DMS153 treated with DMSO at 0.1 percent for 48 hours (cell line): ENCODE results near the gene TMCO1.
"Not testable (repeated sequence)": the region's sequence is repeated elsewhere in the genome, so short reads cannot be mapped to it uniquely, and the experiment has no call there.

Source experiments
- DNase-seq: peaks from one replicate; lab custom pipeline; 2025; ENCODE audit not compliant: unreplicated experiment; lab: John Stamatoyannopoulos, UW

The TMCO1 gene

GRCh38 chr1:165688046-165688445 lies 80.6 kb downstream of the TMCO1 start:
- no peak for DNase-seq

DNA sequence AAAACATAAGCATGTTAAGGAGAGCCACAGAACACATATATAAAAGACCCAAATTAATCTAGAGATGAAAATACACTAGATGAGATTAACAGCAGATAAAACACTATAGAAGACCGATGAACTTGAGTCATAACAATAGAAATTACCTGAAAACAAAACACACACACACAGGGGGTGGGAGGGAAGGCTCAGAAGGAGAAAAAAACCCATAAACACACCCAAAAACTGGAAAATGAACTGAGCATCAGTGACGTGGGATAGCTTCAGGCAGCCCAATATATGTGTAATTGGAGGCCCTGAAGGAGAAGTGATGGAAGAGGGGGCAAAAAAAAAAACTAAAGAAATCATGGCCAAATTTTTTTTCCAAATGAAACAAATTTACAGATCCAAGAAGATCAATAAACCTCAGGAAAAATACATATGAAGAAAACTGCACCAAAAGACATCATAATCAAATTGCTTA lies 81.7 kb downstream of the TMCO1 start:
- DNase-seq, result no peak

- no peak for DNase-seq
These were observed 82.3 kb downstream of the TMCO1 start for GRCh38 chr1:165686121-165686970.

DNA sequence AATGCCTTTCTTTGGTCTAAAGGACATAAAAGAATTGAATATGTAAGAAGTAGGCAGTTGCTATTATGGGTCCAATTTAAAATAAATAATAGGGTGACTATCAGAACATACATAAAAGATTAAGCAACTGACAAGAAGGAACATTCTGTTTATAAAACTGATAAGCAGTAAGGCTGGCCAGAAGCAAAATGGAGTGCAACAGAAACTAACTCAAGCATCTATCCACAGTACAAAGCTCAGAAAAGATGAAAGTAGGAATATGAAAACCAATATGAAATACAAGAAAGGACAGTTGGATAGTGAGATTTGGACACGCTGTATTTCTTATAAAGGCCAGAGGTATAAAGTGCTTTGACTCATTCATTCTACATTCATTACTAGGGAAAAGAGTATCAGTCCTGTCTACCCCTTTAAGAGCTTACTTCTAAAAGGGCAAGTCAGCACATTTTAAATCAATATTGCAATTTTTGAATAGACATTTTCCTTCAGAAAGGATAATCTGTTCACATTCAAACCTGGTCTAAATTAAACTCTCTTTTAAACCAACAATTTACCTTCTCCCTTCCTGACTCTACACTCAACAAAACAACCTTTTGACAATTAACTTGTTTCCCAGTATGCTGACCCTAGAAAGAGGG lies 84.7 kb downstream of the TMCO1 start:
- no peak for DNase-seq

DNA sequence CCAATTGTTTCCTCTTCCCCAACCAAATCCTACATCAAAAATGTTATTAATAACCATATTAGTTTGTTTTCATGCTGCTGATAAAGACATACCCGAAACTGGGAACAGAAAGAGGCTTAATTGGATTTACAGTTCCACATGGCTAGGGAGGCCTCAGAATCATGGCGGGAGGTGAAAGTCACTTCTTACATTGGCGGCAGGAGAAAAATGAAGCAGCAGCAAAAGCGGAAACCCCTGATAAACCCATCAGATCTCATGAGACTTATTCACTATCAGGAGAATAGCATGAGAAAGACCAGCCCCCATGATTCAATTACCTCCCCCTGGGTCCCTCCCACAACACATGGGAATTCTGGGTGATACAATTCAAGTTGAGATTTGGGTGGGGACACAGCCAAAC lies 87.9 kb downstream of the TMCO1 start:
- DNase-seq, result not testable (repeated sequence)

- DNase-seq, result no peak
These were observed 88.4 kb downstream of the TMCO1 start for GRCh38 chr1:165680303-165680702.

- no peak for DNase-seq
These were observed 89.2 kb downstream of the TMCO1 start for GRCh38 chr1:165679282-165680036.

GRCh38 chr1:165678509-165678908 lies 90.2 kb downstream of the TMCO1 start:
- DNase-seq, result no peak
